Globus pallidus (tissue), 1 donor: ENCODE data around the gene EPHA2.

Source experiments
- DNase-seq: peaks from one replicate; pipeline ENCODE4 v3.0.0-alpha.2; 2015; ENCODE audit warnings: low spot score

EPHA2 gene

DNA sequence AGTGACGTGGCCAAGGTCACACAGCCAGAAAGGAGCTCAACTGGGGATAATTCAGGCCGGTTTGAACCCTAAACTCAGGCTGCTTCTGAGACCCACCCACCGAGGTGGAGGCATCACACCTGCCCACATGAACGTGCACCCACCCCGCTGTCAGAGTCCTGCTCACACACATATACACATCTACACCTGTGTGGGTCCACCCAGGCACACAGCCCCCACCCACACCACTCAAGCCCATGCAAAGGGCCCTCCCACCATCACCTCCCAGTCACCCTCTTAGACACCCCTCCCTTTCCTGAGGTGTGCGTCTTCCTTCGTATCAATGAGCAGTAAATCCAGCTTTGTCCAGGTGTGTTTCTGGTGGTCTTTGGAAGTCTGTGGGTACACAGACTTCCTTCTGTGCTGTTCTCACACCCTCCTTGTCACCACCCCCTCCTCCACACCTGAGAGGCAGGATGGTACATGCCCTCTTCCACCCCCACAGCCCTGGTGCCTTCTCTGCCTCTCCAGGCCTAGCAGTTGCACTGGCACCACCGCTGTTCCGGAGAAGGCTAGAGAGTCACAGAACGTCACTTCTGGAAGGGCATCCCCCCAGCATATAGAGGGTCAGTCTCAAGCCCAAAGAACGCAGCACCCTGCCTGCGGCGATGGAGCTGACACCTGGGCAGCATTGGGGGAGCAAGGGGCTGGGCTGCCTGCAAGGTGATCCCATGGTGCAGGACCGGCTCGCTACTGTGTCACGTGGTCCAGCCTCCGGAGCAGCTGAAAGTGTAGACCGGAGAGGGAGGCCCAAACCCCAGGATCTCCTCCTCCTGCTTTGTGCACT is 63.6 kb downstream of the EPHA2 start:
- DNase-seq, result no peak

GRCh38 chr1:16091296-16091695 is 64.6 kb downstream of the EPHA2 start:
- no peak for DNase-seq

DNA sequence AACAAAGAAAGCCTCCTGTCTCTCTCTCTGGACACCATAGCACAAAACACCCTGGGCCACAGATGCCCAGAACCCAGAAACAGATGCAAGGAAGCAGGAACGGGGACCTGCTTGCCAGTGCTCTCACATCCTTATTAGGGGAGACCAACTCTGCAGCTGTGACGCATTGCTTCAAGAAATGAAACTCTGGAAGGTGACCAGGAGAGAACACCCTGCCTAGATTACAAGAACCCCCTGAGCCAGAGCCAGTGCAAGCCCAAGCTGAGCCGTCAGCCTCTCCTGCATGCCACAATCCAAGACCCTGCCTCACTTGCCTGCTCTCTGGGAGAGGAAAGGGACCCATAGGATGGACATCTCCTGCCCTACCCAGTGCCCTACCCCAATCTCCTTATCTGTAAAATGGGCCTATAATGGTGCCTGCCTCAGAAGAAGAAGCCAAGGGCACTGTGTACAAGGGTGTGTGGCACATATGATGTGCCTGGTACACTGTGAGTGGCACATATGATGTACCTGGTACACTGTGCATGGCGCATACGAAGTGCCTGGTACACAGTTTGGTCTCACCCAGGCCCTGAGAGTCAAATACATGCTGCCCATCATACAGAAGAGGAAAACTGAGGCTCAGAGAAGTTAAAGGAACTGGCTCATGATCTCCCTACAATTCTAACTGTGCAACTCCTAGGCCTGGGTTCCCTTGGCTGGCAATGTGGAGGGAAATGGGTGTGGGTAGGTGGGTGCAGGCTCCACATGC is 65.6 kb downstream of the EPHA2 start:
- DNase-seq, result no peak

DNA sequence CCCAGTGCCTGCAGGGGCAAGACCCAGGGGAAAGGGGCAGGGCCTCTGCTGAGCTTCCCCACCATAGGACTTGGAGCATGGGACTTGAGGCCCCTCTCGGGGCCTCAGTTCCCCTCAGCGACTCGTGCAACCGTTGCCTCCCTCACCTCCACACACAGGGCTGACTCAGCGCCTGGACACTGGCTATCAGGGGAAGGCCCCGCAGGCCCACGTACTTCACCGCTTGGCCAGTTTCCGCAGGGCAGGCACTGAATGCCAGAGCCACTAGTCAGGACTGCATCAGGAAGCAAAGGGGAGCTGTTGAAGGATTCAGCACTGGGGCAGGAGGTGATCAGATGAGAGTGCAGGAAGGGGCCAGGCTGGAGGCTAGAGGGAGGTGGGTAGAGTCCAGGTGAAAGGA is 66.9 kb downstream of the EPHA2 start:
- no peak for DNase-seq

DNA sequence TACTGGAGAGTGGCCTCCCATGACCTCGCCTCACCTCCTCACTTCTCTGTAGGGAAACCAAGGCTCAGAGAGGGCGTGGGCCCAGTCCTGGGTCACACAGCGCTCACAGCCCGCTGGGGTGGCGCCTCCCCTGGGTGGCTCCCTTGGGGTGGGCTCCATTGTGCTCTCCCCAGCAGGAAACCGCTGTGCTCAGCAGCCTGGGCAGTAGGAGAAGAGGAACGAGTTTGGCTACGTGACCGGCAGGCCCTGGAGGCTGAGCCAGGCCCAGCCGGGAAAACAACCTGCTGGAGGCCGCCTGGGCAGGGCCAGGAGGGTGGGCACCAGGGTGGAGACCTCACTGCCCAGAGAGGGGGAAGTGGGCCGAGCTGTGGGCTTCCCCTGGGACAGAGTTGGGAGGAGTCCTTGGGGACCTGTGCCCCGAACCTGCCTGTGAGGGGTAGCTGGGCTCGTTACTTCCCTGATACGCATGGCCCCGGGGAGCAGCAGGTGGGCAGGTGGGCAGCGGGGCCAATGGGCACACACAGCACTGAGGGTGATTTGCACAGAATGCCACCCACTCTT is 67.4 kb downstream of the EPHA2 start:
- no peak for DNase-seq

- DNase-seq, result no peak
These were observed 68.1 kb downstream of the EPHA2 start for GRCh38 chr1:16087733-16088132.

DNA sequence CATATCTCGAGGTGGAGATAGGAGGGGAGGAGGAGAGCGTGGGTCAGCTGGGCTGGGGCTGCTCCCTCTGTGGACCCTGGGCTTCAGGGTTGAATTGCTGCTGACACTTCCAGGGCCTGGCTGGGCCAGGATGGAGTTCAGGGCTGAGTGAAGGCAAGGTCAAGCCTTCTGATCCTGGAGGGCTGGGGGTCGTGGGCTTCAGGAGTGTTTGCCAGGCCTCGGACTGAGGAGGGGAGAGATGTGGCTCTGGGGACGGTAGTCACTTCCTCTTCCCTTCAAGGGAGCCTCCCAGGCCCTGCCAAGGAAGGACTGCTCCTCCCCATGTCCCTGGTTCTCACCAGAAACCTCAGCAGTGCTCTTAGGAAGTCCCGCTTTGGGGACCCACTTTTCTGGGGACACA is 70.3 kb downstream of the EPHA2 start:
- DNase-seq, result no peak

- no peak for DNase-seq
These were observed 72.4 kb downstream of the EPHA2 start for GRCh38 chr1:16083486-16083885.

DNA sequence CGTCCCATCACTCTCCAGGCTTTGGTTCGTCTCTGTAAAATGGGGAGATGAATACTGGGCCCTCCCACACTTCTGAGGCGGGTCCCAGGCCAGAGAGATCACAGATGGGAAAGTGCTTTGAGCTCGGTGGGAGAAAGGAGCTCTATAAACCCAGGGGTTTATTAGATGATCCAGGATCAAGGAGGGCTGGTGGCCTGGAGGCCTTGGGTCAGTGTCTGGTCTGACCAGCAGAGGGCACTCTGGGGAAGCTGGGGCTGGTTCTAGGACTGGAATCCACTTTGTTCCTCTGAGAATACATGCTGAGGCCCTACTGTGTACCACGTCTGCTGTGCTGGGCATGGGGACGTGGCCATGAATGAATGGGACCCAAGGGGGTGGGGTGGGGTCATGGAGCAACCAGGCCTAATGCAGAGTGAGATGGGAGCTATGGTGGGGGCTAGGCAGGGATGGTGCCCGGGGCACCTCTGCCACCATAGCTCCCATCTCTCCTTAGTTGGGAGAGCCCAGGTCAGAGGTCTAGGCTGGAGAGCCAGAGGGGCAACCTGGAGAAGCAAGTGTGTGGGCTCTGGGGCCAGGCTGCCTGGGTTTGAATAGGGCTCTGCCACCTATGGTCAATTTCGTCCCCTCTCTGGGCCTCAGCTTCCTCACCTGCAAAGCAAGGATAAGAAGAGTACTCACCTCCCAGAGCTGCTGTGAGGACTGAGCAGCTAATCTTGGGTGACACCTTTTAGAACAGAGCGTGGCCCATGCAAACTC is 73.4 kb downstream of the EPHA2 start:
- DNase-seq, result no peak

- no peak for DNase-seq
These were observed 74.2 kb downstream of the EPHA2 start for GRCh38 chr1:16081636-16082035.

DNA sequence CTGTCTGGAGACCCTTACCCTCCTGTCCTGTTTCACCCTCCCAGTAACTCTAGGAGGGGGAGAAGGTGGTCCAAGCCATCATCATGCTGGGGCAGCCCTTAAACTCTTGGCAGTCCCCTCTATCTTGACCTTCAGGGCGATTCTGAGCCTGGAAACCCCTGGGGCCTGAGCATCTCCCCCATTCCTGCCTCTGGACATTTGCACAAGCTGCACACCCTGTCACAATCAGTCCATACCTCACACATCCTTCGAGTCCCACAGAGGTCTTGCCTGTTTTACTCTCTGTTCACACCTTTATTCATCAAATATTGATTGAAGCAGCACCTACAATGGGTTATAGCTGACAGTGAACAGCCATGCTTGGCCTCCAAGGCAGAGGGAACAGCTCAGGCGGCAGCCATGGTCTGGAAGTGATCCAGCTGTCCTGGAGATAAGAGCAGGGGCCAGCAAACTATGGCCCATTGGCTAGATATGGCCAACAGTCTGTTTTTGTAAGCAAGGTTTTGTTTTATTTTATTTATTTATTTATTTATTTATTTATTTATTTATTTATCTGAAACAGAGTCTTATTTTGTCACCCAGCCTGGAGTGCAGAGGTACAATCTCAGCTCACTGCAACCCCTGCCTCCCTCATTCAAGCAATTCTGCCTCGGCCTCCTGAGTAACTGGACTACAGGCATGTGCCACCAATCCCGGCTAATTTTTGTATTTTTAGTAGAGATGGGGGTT is 75.3 kb downstream of the EPHA2 start:
- no peak for DNase-seq

DNA sequence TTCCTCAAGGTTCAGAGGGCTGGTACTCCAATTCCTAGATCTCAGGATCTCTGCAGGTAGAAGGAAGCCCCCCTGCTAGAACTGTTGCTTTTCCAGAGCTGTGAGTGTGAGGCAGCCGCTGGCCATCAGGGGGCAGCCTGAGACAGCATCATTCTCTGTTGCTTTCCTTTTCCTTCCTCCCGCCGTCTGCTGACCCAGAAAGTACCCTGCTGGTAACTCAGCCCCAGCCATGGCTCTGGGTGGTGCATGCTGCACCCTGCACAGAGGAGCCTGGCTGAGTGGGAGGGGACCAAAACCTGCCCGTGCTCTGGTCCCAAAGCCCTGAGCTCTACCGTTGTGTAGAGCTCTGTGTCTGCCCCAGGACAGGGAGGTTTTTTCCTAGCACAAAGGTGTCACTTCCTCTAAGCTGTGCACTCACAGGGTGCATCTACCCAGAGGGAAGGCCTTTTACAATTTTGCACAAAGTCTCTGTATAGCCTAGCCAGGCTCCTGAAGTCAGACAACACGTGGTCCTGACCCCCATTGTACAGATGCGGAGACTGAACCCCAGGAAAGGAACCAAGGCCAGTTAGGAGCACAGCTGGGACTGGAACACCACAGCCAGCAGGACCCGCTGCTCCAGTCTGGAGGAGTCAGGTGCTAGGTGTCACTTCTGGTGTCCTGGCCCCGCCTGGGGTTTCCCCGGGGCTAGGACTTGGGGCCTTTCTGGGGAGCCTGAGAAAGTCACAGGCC is 76.8 kb downstream of the EPHA2 start:
- DNase-seq, result peak; percentile 65

DNA sequence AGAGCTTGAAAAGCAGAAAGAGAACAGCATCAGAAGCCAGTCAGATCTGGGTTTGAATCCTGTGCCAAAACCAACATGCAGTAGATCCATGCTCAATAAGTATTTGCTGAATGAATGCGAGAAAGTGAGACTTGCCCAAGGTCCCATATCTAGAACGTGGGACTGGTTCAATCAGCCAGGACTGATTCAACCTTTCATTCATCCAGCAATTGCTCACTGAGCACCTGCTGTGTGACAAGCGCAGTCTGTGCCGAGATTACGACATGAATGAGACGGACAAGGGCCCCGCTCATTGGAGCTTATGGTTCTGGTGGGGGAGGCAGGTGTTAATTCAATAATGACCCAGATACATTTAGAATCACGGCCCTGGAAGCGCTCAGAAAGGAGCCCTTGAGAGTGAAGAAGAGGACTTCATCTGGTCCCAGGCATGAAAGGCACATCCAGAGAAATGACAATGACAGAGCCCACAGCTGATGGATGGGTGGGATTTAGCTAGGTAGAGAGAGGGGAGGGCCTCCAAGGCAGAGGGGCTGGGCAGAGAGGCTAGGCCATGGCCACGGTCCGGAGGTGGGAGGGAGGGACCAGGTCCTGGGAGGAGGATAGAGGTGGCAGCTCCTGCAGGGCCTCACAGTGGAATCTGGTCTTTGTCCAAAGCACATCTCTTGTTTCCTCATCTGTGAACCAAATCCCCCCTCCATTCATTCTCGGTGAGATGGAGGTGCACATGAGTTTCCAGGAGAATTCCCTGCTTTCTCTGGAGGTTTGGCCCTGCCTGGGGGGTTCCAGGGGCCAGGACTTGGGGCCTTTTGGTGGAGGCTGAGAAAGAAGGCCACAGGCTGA is 78.2 kb downstream of the EPHA2 start:
- no peak for DNase-seq

DNA sequence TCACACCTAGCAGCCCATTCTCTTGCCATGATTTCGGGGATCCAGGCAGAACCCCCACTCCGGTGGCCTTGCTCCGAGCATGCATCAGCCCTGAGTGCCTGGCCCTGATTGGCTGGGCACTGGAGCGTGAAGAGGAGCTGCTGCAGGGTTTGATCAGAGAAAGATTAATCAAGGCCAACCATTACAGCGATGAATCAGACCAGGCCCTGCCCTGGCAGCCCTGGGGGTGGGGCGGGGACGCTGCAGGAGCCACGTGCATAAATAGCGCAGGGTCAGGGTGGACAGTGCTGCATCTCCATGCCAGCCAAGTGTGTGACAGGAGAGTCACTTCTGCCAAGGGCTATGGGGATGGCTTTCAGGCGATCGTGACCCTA is 79.0 kb downstream of the EPHA2 start:
- DNase-seq, result no peak

DNA sequence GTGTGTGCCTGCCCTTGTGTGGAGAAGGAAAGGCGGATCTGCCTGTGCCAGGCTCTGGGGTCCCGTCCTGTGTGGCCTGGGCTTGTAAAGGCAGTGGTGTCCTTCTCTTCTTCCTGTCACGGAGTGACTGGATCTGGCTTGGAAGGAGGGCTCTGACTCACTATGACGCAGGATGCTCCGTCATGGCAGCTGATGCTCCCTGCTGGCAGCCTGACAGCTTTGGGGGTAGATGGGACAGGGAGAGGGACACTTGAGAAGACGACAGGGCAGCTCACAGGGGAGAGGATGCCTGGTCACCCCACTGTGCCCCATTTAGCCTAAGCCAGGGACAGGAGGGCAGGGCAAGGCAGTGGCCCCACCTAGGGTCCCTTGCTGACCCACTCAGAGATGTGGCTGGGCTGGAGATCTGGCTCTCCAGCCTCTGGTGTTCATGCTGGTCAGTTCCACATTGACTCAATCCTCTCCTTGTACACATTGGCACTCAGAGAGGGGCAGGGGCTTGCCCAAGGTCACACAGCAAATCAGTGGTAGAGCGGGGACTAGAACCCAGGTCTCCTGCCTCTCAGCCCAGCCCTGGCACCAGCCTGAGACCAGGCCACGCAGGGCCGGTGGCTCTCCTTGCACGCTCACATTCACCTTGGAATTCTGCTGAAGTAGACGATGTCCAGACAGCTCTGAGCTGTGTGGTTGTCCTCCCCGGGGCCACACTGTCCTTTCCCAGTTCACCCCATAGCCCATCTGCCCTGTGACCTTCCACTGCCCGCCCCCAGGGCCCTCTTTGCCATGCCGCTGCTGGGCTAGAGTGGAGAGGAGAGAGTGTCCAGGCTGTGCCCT is 79.6 kb downstream of the EPHA2 start:
- DNase-seq, result no peak

- no peak for DNase-seq
These were observed 80.4 kb downstream of the EPHA2 start for GRCh38 chr1:16075337-16076030.
